ENCODE results near the gene TMEM82.

DNA sequence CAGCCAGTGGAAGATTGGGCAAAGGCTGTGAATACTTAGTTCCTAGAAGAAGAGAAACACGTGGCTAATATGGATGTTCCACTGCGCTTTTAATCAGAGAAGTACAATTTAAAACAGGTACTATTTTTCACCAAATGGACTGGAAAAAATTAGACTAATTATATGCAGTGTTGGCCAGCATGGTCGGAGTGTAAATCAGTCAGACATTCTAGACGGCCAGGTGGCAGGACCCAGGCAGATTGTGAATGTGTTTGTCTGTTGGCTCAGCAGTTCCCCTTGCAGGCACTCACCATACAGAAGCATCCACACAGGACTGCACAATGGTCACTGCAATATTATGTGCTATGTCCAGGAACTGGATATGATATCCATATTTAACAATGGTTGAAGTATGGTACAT, 30.1 kb upstream of the TMEM82 start:
- TF ChIP-seq YY1 (IDR thresholded peaks at IDR 0.05; ENCODE audit: insufficient read depth, insufficient read length) (no peak), SUZ12 (IDR thresholded peaks at IDR 0.05; ENCODE audit: extremely low read depth, insufficient read depth, insufficient read length) (no peak), ZNF274 (IDR thresholded peaks at IDR 0.05; ENCODE audit: low read depth, low read length) (no peak)

Measured in NT2/D1 (cell line).